ENCODE results near the gene RHBDL1. TPM values are rescaled to one million over a fixed set of nuclear protein-coding genes. Genes with fewer than 3 reads are reported as not detected.

RHBDL1 gene
- total RNA-seq, 2 experiments from 2014 or later = 0.48 to 0.63 TPM

DNA sequence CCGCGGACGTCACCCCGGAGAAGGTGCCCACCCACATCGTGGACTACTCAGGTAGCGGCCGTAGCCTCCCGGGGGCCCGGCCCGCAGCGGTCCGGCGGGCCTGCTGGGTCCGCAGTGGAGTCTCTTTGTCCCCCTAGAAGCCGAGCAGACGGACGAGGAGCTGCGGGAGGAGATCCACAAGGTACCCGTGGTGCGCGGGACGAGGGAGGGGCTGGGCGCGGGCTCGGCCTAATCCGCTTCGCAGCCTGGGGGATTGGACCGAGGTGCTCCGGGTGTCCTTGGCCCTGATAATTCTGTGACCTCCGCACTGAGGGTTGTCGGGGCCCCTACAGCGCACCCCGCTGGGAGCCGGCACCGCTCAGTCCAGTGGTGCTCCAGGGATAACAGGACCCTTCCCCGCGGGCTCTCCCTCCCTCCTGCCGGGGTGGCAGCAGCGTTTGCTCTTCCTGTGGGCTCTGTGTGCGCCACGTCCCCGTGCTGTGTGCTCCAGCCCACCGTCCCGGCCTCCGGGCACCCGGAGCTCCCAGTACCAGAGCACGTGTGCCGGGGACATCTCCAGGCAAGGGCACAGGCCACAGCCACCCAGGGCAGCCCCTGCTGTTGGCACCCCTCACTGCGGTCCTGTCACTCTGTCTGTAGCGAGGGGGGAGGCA is 6.8 kb upstream of the RHBDL1 start:
- POLR2A ChIA-PET = interaction anchor here (0.6 to 1.8 kb wide), 5 partner anchors 8 to 1298 kb away, joined by 3 to 5 read pairs (median 3); partner anchors contain the start of genes JMJD8 and WDR90
- CTCF ChIA-PET = interaction anchor here (1.0 to 2.7 kb wide), 9 partner anchors 10 to 120 kb away, joined by 3 to 25 read pairs (median 3); partner anchors contain the start of genes CCDC78, CHTF18, JMJD8 and RPUSD1

DNA sequence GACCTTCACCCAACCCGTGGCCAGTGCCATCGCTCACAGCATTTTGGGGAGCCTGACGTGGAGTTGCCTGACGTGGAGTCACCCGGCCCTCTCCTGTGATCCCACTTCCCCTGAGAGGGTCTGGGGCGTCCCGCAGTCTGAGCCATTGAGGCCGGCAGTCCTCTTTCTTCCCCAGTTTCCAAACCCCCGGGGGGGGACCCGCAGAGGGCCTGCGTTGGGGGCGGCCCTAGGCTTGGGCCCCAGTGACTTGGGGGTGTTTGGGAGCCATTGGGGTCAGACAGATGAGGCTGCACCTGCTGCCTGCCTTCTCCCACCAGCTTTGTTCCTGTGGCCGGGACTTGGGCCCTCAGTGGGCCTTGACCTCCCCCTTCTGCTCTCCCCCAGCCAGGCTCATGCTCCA is 5.8 kb upstream of the RHBDL1 start:
- ChIA-PET POLR2A (interaction anchor here (0.7 kb wide), 1 partner anchor 10 kb away, joined by 3 read pairs; no protein-coding TSS in a partner anchor), CTCF (no interaction called here)

GRCh38 chr16:670485-671352 is 4.8 kb upstream of the RHBDL1 start:
- ChIA-PET POLR2A (no interaction called here), CTCF (no interaction called here)

DNA sequence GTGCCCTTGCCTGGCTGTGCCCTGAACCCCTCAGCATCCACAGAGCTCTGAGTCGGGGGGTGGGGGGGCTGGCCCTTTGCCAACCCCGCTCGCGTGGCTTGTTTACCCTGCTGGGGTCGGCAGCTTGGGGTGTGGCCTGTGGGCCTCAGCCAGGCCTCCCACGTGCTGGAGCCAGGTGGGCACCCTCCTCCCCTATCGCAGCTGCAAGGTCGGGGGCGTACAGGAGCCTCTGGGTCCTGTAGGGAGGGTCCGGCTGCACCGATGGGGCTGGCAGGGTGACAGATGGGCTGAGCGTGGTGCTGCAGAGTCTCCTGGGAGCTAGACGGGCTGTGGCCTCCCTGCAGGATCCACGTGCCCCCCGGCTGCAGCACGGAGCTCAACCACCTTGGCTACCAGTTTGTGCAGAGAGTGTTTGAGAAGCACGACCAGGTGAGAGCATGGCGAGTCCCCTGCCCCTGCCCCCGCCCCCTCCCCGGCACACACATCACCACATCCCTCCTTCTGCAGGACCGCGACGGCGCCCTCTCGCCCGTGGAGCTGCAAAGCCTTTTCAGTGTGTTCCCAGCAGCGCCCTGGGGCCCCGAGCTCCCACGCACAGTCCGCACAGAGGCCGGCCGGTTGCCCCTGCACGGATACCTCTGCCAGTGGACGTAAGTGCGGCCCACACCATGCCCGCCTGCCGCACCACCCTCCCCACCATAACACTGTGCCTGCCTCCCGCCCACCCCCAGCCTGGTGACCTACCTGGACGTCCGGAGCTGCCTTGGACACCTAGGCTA is 3.9 kb upstream of the RHBDL1 start:
- ChIA-PET CTCF (no interaction called here), POLR2A (interaction anchor here (0.7 kb wide), 1 partner anchor 145 kb away, joined by 3 read pairs; no protein-coding TSS in a partner anchor)

GRCh38 chr16:672371-672770 is 3.1 kb upstream of the RHBDL1 start:
- CTCF ChIA-PET = no interaction called here
- POLR2A ChIA-PET = interaction anchor here (0.7 kb wide), 1 partner anchor 146 kb away, joined by 3 read pairs; no protein-coding TSS in a partner anchor

GRCh38 chr16:672851-673250 is 2.6 kb upstream of the RHBDL1 start:
- ChIA-PET POLR2A (no interaction called here), CTCF (no interaction called here)

DNA sequence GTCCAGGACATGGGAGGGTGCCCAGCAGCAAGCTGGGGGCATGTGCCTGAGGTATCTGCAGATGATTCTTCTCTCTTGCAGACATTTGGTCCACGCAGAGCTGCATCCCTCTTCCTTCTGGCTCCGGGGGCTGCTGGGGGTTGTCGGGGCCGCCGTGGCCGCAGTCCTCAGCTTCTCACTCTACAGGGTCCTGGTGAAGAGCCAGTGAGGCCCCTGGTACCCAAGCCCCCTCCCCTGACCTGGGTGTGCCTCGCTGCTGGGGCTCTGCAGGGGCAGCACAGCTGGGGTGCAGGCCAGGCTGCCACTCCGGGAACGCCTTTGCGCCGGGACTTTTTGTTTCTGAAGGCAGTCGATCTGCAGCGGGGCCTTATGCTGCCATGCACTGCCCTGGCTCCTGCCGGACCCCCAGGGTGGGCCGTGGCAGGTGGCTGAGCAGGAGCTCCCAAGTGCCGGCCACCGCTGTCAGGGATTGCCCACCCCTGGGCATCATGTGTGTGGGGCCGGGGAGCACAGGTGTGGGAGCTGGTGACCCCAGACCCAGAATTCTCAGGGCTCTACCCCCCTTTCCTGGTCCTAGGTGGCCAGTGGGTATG is 2.0 kb upstream of the RHBDL1 start:
- ChIA-PET CTCF (interaction anchor here (1.1 kb wide), 1 partner anchor 11 kb away, joined by 3 read pairs; no protein-coding TSS in a partner anchor), POLR2A (no interaction called here)

GRCh38 chr16:674214-674881 is 1.1 kb upstream of the RHBDL1 start:
- ChIA-PET CTCF (interaction anchor here (1.1 kb wide), 1 partner anchor 12 kb away, joined by 3 read pairs; no protein-coding TSS in a partner anchor), POLR2A (no interaction called here)

GRCh38 chr16:675884-676564 is 553 bp downstream of the RHBDL1 start:
- CTCF ChIA-PET = interaction anchor here (0.5 to 6.1 kb wide), 4 partner anchors 8 to 131 kb away, joined by 3 to 25 read pairs (median 4); partner anchors contain the start of genes ANTKMT and RHOT2
- POLR2A ChIA-PET = interaction anchor here (0.6 to 2.1 kb wide), 4 partner anchors 8 to 300 kb away, joined by 3 to 5 read pairs (median 4); partner anchors contain the start of genes METTL26, RHOT2 and WDR90

DNA sequence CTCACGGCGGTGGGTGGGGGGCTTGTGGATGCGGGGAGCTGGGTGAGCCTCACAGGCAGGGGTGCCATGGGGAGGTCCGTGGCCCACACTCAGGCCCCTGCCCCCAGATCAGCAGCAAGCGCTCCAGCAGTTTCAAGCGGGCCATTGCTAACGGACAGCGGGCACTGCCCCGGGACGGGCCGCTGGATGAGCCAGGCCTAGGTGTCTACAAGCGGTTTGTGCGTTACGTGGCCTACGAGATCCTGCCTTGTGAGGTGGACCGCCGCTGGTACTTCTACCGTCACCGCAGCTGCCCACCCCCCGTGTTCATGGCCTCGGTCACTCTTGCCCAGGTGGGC is 1.1 kb downstream of the RHBDL1 start:
- CTCF ChIA-PET = interaction anchor here (0.5 to 6.1 kb wide), 2 partner anchors 9 to 131 kb away, joined by 4 to 25 read pairs; partner anchors contain the start of gene RHOT2
- POLR2A ChIA-PET = interaction anchor here (0.6 to 2.1 kb wide), 2 partner anchors 8 to 301 kb away, joined by 3 to 5 read pairs; partner anchors contain the start of gene RHOT2

- ChIA-PET POLR2A (interaction anchor here (0.6 to 2.1 kb wide), 2 partner anchors 9 to 301 kb away, joined by 3 to 5 read pairs; partner anchors contain the start of gene RHOT2), CTCF (interaction anchor here (0.5 to 6.1 kb wide), 2 partner anchors 9 to 130 kb away, joined by 4 to 25 read pairs; partner anchors contain the start of gene RHOT2)
These were observed 1.4 kb downstream of the RHBDL1 start for GRCh38 chr16:676913-677312.

DNA sequence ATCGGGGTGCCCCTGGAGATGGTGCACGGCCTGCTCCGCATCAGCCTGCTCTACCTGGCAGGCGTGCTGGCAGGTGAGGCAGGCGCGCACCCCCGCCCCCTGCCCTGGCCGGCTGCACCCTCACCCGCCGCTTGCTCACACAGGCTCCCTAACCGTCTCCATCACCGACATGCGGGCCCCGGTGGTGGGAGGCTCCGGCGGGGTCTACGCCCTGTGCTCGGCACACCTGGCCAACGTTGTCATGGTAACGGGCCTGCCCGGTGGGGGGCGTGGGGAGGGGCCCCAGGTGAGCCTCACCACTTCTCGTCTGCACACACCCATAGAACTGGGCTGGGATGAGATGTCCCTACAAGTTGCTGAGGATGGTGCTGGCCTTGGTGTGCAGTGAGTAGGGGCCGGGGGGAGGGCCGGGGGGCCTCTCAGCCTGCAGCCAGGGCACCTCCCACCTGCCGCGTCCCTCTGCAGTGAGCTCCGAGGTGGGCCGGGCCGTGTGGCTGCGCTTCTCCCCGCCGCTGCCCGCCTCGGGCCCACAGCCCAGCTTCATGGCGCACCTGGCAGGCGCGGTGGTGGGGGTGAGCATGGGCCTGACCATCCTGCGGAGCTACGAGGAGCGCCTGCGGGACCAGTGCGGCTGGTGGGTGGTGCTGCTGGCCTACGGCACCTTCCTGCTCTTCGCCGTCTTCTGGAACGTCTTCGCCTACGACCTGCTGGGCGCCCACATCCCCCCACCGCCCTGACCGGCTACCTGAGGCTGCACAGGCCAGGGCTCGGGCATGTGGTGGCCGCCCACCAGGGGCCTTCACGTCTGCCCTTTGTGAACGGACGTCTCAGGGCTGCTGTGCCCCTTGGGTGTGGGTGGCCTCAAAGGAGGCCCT is 2.1 kb downstream of the RHBDL1 start:
- CTCF ChIA-PET = interaction anchor here (6.1 kb wide), 1 partner anchor 10 kb away, joined by 25 read pairs; the partner anchor contains the start of gene RHOT2

DNA sequence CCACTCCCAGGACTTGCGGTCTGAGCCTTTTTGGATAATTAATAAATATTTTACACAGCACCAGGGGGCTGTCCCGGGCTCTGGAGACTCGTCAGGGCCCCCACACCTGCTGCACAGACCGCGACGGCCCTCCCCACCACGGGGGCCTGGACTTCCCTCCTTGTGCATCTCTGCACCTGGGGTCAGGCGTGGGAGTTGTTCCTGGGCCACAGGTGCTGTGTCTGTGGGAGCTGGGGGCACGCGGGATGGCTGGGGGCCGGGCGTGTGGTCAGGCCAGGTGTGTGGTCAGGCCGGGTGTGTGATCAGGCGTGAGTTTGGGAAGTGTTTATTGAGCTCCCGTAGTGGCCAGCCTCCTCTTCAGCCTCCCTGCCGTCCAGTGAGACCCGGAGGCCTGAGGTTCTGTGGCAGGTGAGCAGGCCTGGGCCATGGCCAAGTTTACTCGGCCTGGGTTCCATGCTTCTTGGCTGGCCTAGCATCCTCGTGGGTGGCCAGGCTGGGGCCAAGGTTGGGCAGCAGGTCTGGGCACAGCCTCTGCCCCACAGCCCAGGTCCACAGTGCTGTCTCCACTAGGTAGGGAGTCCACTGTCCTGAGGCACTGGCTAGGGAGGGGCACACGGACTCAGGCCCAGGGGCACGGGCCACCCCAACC is 2.9 kb downstream of the RHBDL1 start:
- POLR2A ChIA-PET = interaction anchor here (1.0 to 1.2 kb wide), 2 partner anchors 42 to 43 kb away, joined by 3 read pairs; partner anchors contain the start of genes ANTKMT and METTL26
- CTCF ChIA-PET = interaction anchor here (6.1 kb wide), 1 partner anchor 10 kb away, joined by 25 read pairs; the partner anchor contains the start of gene RHOT2

More for the DNA sequence above, 2.1 kb downstream of the RHBDL1 start:
- POLR2A ChIA-PET = interaction anchor here (2.1 kb wide), 1 partner anchor 9 kb away, joined by 5 read pairs; the partner anchor contains the start of gene RHOT2

DNA sequence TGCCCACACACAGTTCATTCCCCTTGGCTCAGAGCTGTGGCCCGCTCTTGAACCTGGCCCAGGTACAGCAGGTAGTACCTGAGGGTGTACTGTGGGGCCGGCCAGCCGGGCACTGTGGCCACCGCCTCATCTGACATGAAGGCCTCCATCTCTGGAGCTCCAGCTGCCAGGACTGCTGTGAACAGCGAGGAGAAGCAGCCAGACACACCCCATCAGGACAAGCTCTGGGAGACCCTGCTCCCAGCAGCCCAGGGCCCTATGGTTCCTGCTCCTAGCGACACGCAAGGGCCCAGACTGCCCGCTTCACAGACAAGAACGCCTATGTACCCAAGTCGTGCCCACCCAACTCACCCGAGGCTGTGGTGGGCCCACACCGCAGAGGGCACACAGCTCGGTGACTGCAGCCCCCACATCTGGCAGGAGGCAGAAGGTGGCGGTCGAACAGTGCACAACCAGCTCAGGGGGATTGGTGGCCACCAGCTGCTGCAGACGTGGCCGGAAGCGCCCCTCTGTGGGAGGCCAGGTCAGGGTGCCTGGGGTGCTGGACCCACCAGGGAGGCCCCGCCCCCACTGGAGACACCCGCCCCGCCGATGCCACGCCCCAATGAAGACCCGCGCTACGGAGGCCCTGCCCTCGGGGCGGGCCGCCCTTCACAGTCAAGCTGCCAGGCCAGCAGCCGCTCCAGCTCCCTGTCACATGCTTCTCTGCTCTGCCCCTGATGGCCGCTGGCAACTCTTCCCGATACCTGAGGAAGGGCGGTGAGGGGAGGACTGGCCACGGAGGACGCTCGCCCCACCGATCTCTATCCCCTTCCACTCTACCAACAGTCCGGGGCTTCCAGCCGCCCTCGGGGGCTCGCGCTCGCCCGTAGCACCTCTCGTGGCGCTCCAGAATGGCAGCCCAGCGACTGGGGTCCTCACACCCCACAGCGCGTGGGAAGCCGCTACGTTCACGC is 3.7 kb downstream of the RHBDL1 start:
- ChIA-PET CTCF (interaction anchor here (0.7 to 6.1 kb wide), 2 partner anchors 11 to 34 kb away, joined by 3 to 25 read pairs; partner anchors contain the start of gene RHOT2), POLR2A (interaction anchor here (0.7 to 1.2 kb wide), 4 partner anchors 10 to 43 kb away, joined by 3 to 5 read pairs (median 3); partner anchors contain the start of genes ANTKMT and METTL26)

Measured in activated CD8-positive, alpha-beta memory T cell treated with anti-CD3 and anti-CD28 coated beads for 36 hours (primary cell).